Subcutaneous abdominal adipose tissue (tissue), 5 donors: ENCODE results near the gene GOLGA5.
"Not testable (repeated sequence)": the region's sequence is repeated elsewhere in the genome, so short reads cannot be mapped to it uniquely, and the experiment has no call there.

ENCODE experiments used
- H3K27ac ChIP-seq: one replicate; pipeline ENCODE4 v1.7.0; 2013; ENCODE audit warnings: low read depth, mild to moderate bottlenecking, inconsistent platforms, low read length, moderate library complexity
- H3K27me3 ChIP-seq, 5 donors: one replicate each; pipeline ENCODE4 v1.7.0; 2013; ENCODE audit warnings: low read length in 5 of 5, inconsistent platforms in 1 of 5; ENCODE audit not compliant: control insufficient read depth in 5 of 5, insufficient read depth in 4 of 5
- H3K36me3 ChIP-seq, 5 donors: one replicate each; pipeline ENCODE4 v1.7.0; 2013; ENCODE audit warnings: low read length in 5 of 5; ENCODE audit not compliant: control insufficient read depth in 5 of 5, insufficient read depth in 5 of 5
- H3K4me1 ChIP-seq, 5 donors: one replicate each; pipeline ENCODE4 v1.7.0; 2013; ENCODE audit warnings: low read length in 5 of 5, mild to moderate bottlenecking in 3 of 5, moderate library complexity in 1 of 5; ENCODE audit not compliant: control insufficient read depth in 5 of 5, insufficient read depth in 5 of 5
- H3K4me3 ChIP-seq, 5 donors: one replicate each; pipeline ENCODE4 v1.7.0; 2013; ENCODE audit warnings: low read length in 5 of 5, low read depth in 1 of 5
- H3K9ac ChIP-seq, 5 donors: one replicate each; pipeline ENCODE4 v1.7.0; 2013; ENCODE audit warnings: low read length in 5 of 5, mild to moderate bottlenecking in 4 of 5, moderate library complexity in 3 of 5
- H3K9me3 ChIP-seq, 5 donors: one replicate each; pipeline ENCODE4 v1.7.0; 2013; ENCODE audit warnings: low read length in 5 of 5; ENCODE audit not compliant: control insufficient read depth in 5 of 5
- donor health status: healthy.
- donor health status: healthy.
- donor health status: healthy.
- donor health status: healthy.
- donor health status: healthy.

GOLGA5 gene

DNA sequence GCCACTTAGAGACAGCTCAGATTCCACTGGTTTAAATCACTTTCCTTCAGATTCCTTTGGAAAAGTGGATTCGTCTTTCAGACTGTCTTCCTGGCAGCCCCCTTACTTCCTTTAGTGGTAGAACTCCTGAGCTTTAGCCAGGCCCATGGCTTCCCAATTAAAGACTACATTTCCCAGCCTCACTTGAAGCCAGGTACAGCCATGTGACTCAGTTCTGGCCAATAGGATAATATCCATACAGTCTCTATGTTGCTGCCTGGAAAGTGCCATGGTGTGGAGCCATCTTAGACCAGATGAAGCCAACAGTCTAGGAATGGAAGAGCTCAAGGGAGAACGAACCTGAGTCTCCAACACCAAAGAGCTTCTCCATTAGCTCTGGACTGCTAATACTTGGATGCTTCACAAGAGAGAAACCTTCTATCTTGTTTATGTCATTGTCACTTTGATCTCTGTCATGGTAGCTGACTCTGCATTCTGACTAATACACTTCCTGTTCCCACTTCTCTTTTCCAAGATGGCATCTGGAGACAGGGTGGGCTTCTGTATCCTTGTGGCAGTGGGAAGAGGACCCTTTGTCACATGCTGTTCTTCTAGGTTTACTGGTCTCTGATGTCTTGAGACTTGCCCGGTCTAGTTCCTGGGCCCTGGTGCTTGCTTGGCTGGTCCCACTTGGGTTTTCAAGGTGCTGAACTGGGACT is 15.1 kb upstream of the GOLGA5 start:
- not testable (repeated sequence) for H3K27me3 ChIP-seq, H3K36me3 ChIP-seq, H3K9me3 ChIP-seq, H3K4me3 ChIP-seq, H3K4me1 ChIP-seq, H3K27ac ChIP-seq, H3K9ac ChIP-seq

DNA sequence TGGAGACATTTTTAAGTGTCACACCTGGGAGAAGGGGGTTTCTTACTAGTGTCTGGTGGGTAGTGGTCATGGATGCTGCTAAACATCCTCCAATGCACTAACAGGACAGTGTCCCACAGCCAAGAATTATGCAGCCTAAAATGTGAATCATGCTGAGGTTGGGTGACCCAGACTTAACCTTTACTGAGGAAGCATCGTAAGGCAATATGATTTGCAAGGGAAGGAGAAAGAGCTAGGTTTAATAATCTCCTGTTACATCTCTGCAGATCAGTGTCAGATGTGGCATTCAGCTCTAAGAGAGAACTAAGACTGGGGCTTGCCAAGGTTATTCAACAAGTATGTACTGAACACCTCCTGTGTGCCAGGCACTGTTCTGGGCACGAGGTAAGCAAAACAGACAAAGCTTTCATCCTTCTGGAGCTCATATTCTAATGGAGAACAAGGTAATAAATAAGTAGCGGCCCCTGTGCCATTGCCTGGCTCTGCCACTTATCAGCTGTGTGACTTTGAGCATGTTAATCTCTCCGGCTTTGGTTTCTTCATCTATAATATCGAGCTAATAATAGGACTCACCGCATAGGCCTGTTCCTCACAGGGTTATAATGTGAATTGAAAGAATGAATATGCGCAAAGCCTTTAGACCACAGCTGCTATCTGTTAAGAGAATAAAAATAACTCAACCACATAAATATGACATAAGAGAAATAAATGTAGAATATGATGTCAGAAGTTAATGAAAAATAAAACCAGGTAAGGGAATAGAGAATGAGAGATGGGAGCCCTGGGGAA is 13.5 kb upstream of the GOLGA5 start:
- no peaks in the 10 kb centered on the region for H3K27me3 ChIP-seq
- H3K9ac ChIP-seq: no peak overlapping the region
- H3K9me3 ChIP-seq: no peaks in the 10 kb centered on the region
- H3K4me1 ChIP-seq: peaks cover 0 to 3% (median 0%) of the 10 kb centered on the region in 5 donors
- no peaks in the 10 kb centered on the region for H3K36me3 ChIP-seq
- H3K4me3 ChIP-seq: no peak overlapping the region
- no peak overlapping the region for H3K27ac ChIP-seq

DNA sequence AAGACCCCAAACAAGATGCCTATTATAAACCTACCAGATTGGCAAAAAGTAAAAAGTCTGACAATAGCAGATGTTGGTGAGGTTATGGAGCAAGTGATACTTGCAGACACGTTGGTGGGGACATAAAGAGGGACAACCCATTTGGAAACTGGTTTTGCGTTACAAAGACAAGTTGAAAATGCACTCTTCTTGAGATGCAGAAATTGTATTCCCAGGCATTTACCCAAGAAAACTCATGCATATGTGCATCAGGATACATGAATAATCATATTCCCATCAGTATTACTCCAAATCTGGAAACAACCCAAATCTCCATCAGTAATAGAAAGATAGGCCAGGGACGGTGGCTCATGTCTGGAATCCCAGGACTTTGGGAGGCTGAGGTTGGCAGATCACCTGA is 12.8 kb upstream of the GOLGA5 start:
- H3K9ac ChIP-seq: no peak overlapping the region
- no peaks in the 10 kb centered on the region for H3K27me3 ChIP-seq
- H3K4me3 ChIP-seq: no peak overlapping the region
- peaks cover 0 to 3% (median 0%) of the 10 kb centered on the region in 5 donors for H3K9me3 ChIP-seq
- H3K4me1 ChIP-seq: peaks cover 0 to 3% (median 0%) of the 10 kb centered on the region in 5 donors
- H3K36me3 ChIP-seq: no peaks in the 10 kb centered on the region
- no peak overlapping the region for H3K27ac ChIP-seq

DNA sequence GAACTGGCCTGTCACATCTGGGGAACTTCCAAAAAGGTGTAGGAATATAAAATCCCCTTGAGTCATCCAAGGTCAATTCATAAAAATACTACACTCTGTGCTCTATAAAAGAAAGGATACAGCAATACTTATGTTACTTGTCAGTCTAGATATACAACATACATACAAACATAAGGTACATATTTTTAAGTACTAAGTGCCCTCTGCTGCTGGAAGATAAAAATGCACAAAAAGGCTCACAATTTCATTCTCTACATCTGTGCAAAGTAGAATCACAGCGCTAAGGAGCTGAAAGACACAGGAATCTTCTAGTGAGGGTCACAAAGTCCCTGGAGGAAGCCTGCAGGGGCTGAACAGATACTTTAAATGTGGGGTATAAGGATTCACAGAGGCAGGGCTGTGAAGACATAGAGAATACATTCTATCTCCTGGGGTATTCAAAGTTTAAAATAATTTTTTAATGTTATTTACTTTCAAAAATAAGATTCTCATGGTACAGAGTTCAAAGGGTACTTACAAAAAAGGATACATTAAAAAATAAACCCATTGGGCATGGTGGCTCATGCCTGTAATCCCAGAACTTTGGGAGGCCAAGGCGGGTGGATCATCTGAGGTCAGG is 10.2 kb upstream of the GOLGA5 start:
- H3K27me3 ChIP-seq: no peaks in the 10 kb centered on the region
- no peaks in the 10 kb centered on the region for H3K4me1 ChIP-seq
- no peaks in the 10 kb centered on the region for H3K36me3 ChIP-seq
- H3K27ac ChIP-seq: no peak overlapping the region
- peaks cover 0 to 4% (median 1%) of the 10 kb centered on the region in 5 donors for H3K9me3 ChIP-seq
- H3K4me3 ChIP-seq: no peak overlapping the region
- H3K9ac ChIP-seq: no peak overlapping the region

DNA sequence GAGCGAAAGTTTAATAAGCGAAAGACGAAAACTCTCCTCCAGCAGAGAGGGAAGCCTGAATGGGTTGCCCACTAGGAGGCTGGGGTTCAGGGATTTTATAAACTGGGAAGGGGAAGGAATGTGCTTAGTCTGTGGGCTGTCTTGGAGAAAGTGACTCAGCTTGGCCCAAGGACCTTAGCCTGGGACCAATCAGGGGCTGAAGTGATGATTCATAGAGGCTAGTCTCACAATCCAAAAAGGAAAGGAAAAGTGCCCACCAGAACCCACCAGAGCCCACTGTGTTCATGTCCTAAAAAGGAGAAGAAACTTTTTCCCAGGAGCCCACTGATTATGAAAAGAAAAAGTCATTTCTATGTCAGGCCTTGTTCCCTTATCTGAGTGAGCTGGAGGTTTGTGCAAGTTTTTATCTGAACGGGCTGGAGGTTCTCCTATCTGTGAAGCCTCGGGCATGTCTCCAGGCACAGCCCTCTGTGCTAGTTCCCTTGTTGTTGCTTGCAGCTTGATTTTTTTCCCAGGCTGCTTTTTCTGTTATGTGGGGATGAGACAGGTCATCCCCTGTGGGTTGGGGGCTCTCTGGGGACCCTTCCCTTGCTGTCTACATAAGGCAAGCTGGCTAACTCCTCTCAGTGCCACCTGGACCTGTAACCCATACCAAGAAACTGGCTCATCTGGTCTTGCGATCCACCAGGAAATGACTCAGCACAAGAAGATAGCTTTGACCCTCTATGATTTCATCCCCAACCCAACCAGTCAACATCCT is 8.3 kb upstream of the GOLGA5 start:
- Histone ChIP-seq H3K36me3 (no peaks in the 10 kb centered on the region), H3K27ac (no peak overlapping the region), H3K9ac (peak overlapping the region in 1 of 5 donors; percentile 11), H3K4me3 (no peak overlapping the region), H3K4me1 (no peaks in the 10 kb centered on the region), H3K9me3 (peaks cover 0 to 13% (median 6%) of the 10 kb centered on the region in 5 donors), H3K27me3 (no peaks in the 10 kb centered on the region)

DNA sequence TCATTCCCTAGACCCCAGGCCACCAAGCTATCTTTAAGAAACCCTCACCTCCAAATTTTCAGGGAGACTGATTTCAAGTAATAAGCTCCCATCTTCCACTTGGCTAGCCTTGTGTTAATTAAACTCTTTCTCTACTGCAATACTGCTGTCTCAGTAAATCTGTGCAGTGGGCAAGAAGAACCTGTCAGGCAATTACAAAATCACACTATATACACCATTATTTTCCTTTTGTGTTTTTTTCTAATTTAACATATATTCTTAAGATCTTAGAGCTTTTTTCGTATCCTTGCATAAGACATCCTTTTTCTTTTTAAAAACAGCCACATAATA is 7.7 kb upstream of the GOLGA5 start:
- Histone ChIP-seq H3K9me3 (peaks cover 0 to 13% (median 7%) of the 10 kb centered on the region in 5 donors), H3K4me1 (no peaks in the 10 kb centered on the region), H3K27me3 (no peaks in the 10 kb centered on the region), H3K4me3 (no peak overlapping the region), H3K36me3 (no peaks in the 10 kb centered on the region), H3K27ac (no peak overlapping the region), H3K9ac (no peak overlapping the region)

DNA sequence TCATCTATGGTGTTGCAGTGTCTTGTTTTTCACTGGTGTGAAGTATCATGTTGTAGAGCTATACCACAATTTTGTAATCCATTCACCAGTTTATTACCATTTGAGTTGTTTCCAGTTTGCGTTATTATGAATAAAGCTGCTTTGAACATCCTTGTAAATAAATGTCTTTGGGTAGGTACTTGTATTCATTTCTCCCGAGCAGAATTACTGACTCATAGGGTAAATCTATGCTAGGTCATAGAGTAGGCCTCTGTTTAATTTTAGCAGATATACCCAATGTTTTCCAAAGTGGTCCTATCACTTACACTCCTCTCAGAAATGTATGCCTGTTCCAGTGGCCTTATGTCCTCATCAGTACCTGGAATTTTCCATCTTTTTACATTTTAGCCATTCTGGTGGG is 6.6 kb upstream of the GOLGA5 start:
- H3K9me3 ChIP-seq: peaks cover 0 to 13% (median 7%) of the 10 kb centered on the region in 5 donors
- H3K9ac ChIP-seq: no peak overlapping the region
- H3K4me1 ChIP-seq: no peaks in the 10 kb centered on the region
- no peak overlapping the region for H3K27ac ChIP-seq
- no peaks in the 10 kb centered on the region for H3K36me3 ChIP-seq
- H3K27me3 ChIP-seq: no peaks in the 10 kb centered on the region
- no peak overlapping the region for H3K4me3 ChIP-seq

DNA sequence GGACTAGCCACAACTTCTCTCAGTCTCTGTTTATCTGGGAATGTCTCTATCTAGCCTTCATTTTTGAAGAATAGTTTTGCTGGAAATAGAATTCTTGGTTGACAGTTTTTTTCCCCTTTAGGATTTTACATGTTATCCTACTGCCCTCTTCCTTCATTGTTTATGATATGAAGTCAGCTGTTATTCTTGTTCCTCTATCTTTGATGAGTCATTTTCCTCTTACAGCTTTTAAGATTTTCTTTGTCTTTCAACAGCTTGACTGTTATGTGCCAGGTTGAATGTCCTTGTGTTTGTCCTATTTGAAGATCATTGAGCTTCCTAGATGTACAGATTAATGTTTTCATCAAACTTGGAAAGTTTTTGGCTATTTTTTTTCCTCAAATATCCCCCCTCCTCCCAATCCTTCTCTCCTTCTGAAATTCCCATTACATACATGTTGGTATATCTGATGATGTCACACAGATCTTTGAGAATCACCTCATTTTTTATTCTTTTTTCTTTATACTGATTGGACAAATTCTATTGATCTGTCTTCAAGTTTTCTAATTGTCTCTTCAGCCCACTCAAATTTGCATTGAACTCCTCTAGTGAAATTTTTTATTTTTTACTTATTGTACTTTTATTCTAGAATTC is 4.5 kb upstream of the GOLGA5 start:
- H3K27ac ChIP-seq: no peak overlapping the region
- no peaks in the 10 kb centered on the region for H3K27me3 ChIP-seq

DNA sequence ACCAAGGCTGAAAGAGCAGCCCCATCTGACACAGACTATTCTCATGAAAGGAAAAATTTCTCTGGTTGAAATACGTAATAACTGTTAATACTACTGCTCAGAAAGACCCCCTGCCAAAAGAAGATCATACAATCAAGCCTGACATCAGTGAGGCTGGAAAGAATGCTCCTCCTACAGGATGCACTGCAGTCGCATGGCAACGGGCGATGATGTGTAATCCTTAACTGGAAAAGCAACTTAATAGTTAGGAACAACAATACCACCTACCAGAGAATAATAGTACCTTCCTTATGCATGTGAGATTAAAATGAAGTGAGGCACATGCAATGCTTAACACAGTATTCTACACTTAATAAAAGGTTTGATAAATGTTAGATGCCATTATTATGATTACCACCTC is 1.2 kb upstream of the GOLGA5 start:
- Histone ChIP-seq H3K4me3 (no peak overlapping the region), H3K27me3 (no peaks in the 10 kb centered on the region), H3K9me3 (peaks cover 0 to 13% (median 7%) of the 10 kb centered on the region in 5 donors), H3K4me1 (peaks cover 0 to 32% (median 25%) of the 10 kb centered on the region in 5 donors), H3K9ac (no peak overlapping the region), H3K36me3 (peaks cover 5 to 9% (median 7%) of the 10 kb centered on the region in 5 donors), H3K27ac (no peak overlapping the region)

More for the DNA sequence above, 4.5 kb upstream of the GOLGA5 start:
- Histone ChIP-seq H3K9me3 (peaks cover 0 to 13% (median 7%) of the 10 kb centered on the region in 5 donors), H3K36me3 (no peaks in the 10 kb centered on the region), H3K4me3 (no peak overlapping the region), H3K4me1 (peaks cover 0 to 13% (median 9%) of the 10 kb centered on the region in 5 donors), H3K9ac (no peak overlapping the region)
